ENCODE results near the gene C22orf23.

DNA sequence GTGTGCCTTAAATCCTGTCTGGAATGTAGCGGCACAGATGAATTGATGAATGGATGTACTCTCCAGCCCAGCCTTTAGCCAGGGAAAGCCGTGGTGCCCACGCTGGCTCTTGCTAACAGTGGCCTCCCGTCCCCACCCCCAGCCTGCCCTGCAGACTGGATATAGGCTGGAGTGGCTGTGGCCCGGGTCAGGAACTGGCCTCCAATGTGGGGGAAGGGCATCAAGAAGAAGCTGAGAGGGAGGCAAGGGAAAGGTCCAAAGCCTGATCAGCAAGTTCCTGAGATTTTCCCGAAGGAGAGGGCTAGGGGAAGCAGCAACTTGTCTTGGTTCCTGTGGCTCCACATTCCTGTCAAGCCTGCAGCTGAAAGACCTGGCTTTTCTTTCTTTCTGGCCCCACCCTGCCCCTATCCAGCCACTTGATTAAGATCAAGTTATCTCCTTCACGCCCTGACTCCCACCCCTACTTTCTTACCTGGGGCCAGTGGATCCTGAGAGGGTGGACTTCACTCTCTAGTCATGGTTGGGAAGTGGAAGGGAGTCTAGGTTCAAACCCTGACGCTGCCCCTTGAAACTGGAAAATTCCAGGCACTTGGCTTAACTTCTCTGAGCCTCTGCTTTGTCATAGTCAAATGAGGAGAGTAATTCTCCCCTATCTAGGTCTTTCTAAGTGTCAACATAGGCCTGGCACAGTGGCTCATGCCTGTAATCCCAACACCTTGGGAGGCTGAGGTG is 58.3 kb downstream of the C22orf23 start:
- TF ChIP-seq MBD2 (IDR thresholded peaks at IDR 0.05; ENCODE audit: borderline replicate concordance, low read depth), result no peak
- no peak for TF ChIP-seq CBX5 (IDR thresholded peaks at IDR 0.05; ENCODE audit: borderline replicate concordance, low read depth)
- TF ChIP-seq ELK1 (CRISPR knock-in tag; IDR thresholded peaks at IDR 0.05), result no peak
- no peak for TF ChIP-seq ZNF197 (CRISPR knock-in tag; IDR thresholded peaks at IDR 0.05; ENCODE audit: low read depth)
- no peak for TF ChIP-seq REST (IDR thresholded peaks at IDR 0.05; ENCODE audit: borderline replicate concordance)
- TF ChIP-seq REST (CRISPR knock-in tag; IDR thresholded peaks at IDR 0.05; ENCODE audit: low read depth), result no peak
- TF ChIP-seq FOXK1 (CRISPR knock-in tag; IDR thresholded peaks at IDR 0.05; ENCODE audit: borderline replicate concordance), result no peak
- TF ChIP-seq NCOR1 (IDR thresholded peaks at IDR 0.05), result no peak
- TF ChIP-seq CTCF (IDR thresholded peaks at IDR 0.05 in 2 of 3, conservative IDR thresholded peaks at IDR 0.05 in 1 of 3; ENCODE audit: insufficient read depth in 2 of 3, low read depth in 1 of 3, low read length in 3 of 3), result no peak
- no peak for TF ChIP-seq ZNF24 (IDR thresholded peaks at IDR 0.05)
- TF ChIP-seq ZFX (CRISPR knock-in tag; IDR thresholded peaks at IDR 0.05), result no peak
- TF ChIP-seq, protein P1, sequence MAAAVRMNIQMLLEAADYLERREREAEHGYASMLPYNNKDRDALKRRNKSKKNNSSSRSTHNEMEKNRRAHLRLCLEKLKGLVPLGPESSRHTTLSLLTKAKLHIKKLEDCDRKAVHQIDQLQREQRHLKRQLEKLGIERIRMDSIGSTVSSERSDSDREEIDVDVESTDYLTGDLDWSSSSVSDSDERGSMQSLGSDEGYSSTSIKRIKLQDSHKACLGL (CRISPR knock-in tag; IDR thresholded peaks at IDR 0.05; ENCODE audit: borderline replicate concordance, poor library complexity, severe bottlenecking), result no peak
- TF ChIP-seq CSDE1 (IDR thresholded peaks at IDR 0.05), result no peak

Measured in K562 (cell line).